ENCODE data around the gene CD6. TPM values are rescaled to one million over a fixed set of nuclear protein-coding genes. Genes with fewer than 3 reads are reported as not detected.
A peak's percentile ranks its signal among the peaks of the same experiment; 100 is the strongest.

Gene CD6
- total and polyA plus RNA-seq, 10 of the 15 experiments (the other 5 are each of a cell fraction or from before 2014, with no cell fraction given): 0.37 to 17.6 (median 6.2) TPM

GRCh38 chr11:60970369-60970774 is 1.1 kb upstream of the CD6 start:
- WGBS (ENCODE audit: insufficient coverage, insufficient replicate concordance, low lambda C conversion rate, missing lambda C conversion rate): under 1% methylated on average over 9 of the region's 9 CpGs
- CTCF ChIA-PET: interaction anchor here (0.5 to 3.8 kb wide), 41 partner anchors 10 to 216 kb away, joined by 3 to 46 read pairs (median 5); partner anchors contain the start of genes TMEM109 and TMEM132A
- Histone ChIP-seq H3K36me3 (ENCODE audit: control insufficient read depth in 2 of 2, insufficient read depth in 2 of 2, low read length in 1 of 2) (no peaks in the 10 kb centered on the region), H2AFZ (ENCODE audit: control insufficient read depth, low read depth, low read length) (peak overlapping the region; percentile 16; the same call in 1 of the 2 replicates), H3K79me2 (ENCODE audit: control insufficient read depth, insufficient read depth, low read length) (no peaks in the 10 kb centered on the region), H3K27ac (ENCODE audit: control insufficient read depth, insufficient read depth) (no peak overlapping the region), H3K9ac (ENCODE audit: control insufficient read depth, insufficient read depth, low read length) (no peak overlapping the region), H3K4me1 (ENCODE audit: control insufficient read depth, insufficient read depth, low read length) (peaks cover 6% of the 10 kb centered on the region; the same call in 1 of the 2 replicates), H3K9me3 (replicated peaks; ENCODE audit: control insufficient read depth, insufficient read depth, low read length) (peaks cover 3% of the 10 kb centered on the region), H3K4me2 (ENCODE audit: control insufficient read depth, insufficient read depth) (no peak overlapping the region), H3K4me3 (no peak overlapping the region), H4K20me1 (ENCODE audit: control insufficient read depth, insufficient read depth) (no peaks in the 10 kb centered on the region), H3K27me3 (replicated peaks in 1 of 2; ENCODE audit: control insufficient read depth in 2 of 2, insufficient read depth in 2 of 2, low read length in 1 of 2) (no peaks in the 10 kb centered on the region)
- RAD21 ChIA-PET (ENCODE audit: unreplicated experiment): interaction anchor here (0.5 to 3.7 kb wide), 16 partner anchors 8 to 217 kb away, joined by 3 to 27 read pairs (median 4); partner anchors contain the start of gene SLC15A3
- ATAC-seq (peak; percentile 96), FAIRE-seq (peak; percentile 35), DNase-seq (ENCODE audit: low read depth, low spot score) (no peak)
- POLR2A ChIA-PET: interaction anchor here (1.3 to 1.8 kb wide), 2 partner anchors 72 to 74 kb away, joined by 3 to 5 read pairs; no protein-coding TSS in a partner anchor
- intact Hi-C loops (cut with micrococcal nuclease; ENCODE audit: unreplicated experiment) (loop anchor here (1.0 kb wide), 2 partner anchors 159 to 217 kb away; no protein-coding TSS in a partner anchor), in situ Hi-C loops (cut with MboI) (no loop called here)
- SMC1A ChIA-PET (ENCODE audit: uncharacterized antibody, unreplicated experiment): interaction anchor here (0.7 to 4.5 kb wide), 30 partner anchors 9 to 220 kb away, joined by 3 to 29 read pairs (median 4); no protein-coding TSS in a partner anchor
- BruUV-seq (replicated peaks): no TSS peak
- TF ChIP-seq IKZF1 (conservative IDR thresholded peaks at IDR 0.05) (peak; percentile 30; the same call in 1 of the 2 replicates), SUZ12 (IDR thresholded peaks at IDR 0.05; ENCODE audit: unreplicated experiment) (no peak), REST (IDR thresholded peaks at IDR 0.05; ENCODE audit: low read depth, low read length) (no peak), SIX5 (IDR thresholded peaks at IDR 0.05; ENCODE audit: low read depth, low read length, severe bottlenecking) (no peak), SREBF2 (IDR thresholded peaks at IDR 0.05; ENCODE audit: low read length) (no peak), CEBPB (IDR thresholded peaks at IDR 0.05; ENCODE audit: borderline replicate concordance in 1 of 2, low read depth in 2 of 2, low read length in 2 of 2) (no peak), HSF1 (IDR thresholded peaks at IDR 0.05; ENCODE audit: low read depth, low read length) (no peak), SKIL (IDR thresholded peaks at IDR 0.05; ENCODE audit: low read depth, poor library complexity, severe bottlenecking) (no peak), FOS (IDR thresholded peaks at IDR 0.05; ENCODE audit: borderline replicate concordance, extremely low read depth, insufficient read length) (no peak), CEBPZ (IDR thresholded peaks at IDR 0.05; ENCODE audit: low read depth, low read length) (no peak), JUNB (IDR thresholded peaks at IDR 0.05) (no peak), CHD4 (IDR thresholded peaks at IDR 0.05) (no peak), MXI1 (IDR thresholded peaks at IDR 0.05; ENCODE audit: low read depth, low read length) (no peak)
